Testis (tissue), 3 donors: ENCODE results near the gene FABP1. TPM values are rescaled to one million over a fixed set of nuclear protein-coding genes. Genes with fewer than 3 reads are reported as not detected.

Experiments used
- DNase-seq: peaks from one replicate; pipeline ENCODE4 v3.0.0-alpha.2; 2019
- H3K27ac ChIP-seq, 2 donors: fragments of 200-600 bp; sonication (generic); one replicate each; pipeline ENCODE4 v1.5.1; 2019
- H3K27me3 ChIP-seq: fragments of 200-600 bp; sonication (generic); one replicate; pipeline ENCODE4 v1.5.1; 2019
- H3K36me3 ChIP-seq: fragments of 200-600 bp; sonication (generic); one replicate; pipeline ENCODE4 v1.5.1; 2017; ENCODE audit warnings: low read depth; ENCODE audit errors: missing control alignments
- H3K4me1 ChIP-seq: fragments of 200-600 bp; sonication (generic); one replicate; pipeline ENCODE4 v1.5.1; 2019
- H3K4me3 ChIP-seq, 2 donors: fragments of 200-600 bp; sonication (generic); one replicate each; pipeline ENCODE4 v1.5.1; 2017 to 2019
- H3K9me3 ChIP-seq: fragments of 200-600 bp; sonication (generic); one replicate; pipeline ENCODE4 v1.5.1; 2017
- POLR2A ChIP-seq: fragments of 450-650 bp; IDR thresholded peaks from one replicate; pipeline ENCODE4 v1.6.1; 2017; ENCODE audit warnings: antibody characterized with exemption, mild to moderate bottlenecking, moderate library complexity
- WGBS, 2 donors: methylation state at CpG; one replicate each; pipeline ENCODE4 v1.1.5; 2018; 5-methylcytosine and 5-hydroxymethylcytosine counted together
- intact Hi-C: fragments of 100-400 bp; cut with DNase I; formaldehyde crosslinking; loops from one replicate; pipeline ENCODE4 v1.15.1; 2023; ENCODE audit warnings: low total_unique reads
- polyA plus RNA-seq: library from polyadenylated mRNA; stranded (reverse); fragments of 350-450 nt; fragmentation: Illumina TruSeq; extraction: RNeasy Lipid Tissue Mini Kit (QIAGEN cat#74804); gene quantifications from one replicate; pipeline ENCODE4 v1.2.3, GENCODE V29; 2014; ENCODE audit warnings: low read depth, low replicate concordance; ENCODE audit not compliant: insufficient read depth
- total RNA-seq, 2 donors: library from RNA; depleted of rRNA; stranded (reverse); fragments of >200 nt; gene quantifications; one replicate each; pipeline ENCODE4 v1.2.3, GENCODE V29; 2016
- TF ChIP-seq, protein P1 (sequence below), 3 experiments: fragments of 450-650 bp in 2 of 3; fragments of 200-600 bp in 1 of 3; sonication (generic) in 1 of 3; IDR thresholded peaks; one replicate each; pipeline ENCODE4 v1.5.1; 2016 to 2019; ENCODE audit warnings: antibody characterized with exemption in 3 of 3, mild to moderate bottlenecking in 2 of 3, moderate library complexity in 1 of 3

FABP1 gene
- total and polyA plus RNA-seq, 3 donors from 2014 or later = 0.99 to 4.9 TPM; not detected in 1

DNA sequence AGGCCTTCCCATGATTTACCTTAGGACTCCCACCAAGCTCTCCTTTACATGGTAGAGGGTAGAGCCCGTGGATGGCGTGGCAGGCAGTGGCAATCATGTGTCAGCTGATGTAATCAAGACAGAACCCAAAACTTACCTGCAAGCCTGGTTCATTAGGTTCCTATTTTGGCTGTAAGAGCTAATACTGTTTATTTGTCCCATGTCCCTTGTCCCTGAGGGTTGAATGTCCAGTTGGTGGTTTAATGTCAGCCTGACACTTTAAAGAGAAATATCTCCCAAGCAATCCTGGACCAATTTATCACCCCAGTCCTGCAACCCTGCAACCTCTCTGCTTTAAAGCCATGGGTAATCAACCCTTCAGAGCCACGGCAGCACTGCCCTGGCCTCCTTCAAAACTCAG lies 6.0 kb upstream of the FABP1 start:
- Histone ChIP-seq H3K9me3 (no peaks in the 10 kb centered on the region), H3K4me1 (no peaks in the 10 kb centered on the region), H3K36me3 (no peaks in the 10 kb centered on the region), H3K4me3 (no peak overlapping the region), H3K27me3 (no peaks in the 10 kb centered on the region), H3K27ac (no peak overlapping the region)
- WGBS, 2 donors = 71 to 78% methylated on average over 3 of the region's 3 CpGs
- intact Hi-C loops = no loop called here
- DNase-seq = no peak
- TF ChIP-seq, protein P1, sequence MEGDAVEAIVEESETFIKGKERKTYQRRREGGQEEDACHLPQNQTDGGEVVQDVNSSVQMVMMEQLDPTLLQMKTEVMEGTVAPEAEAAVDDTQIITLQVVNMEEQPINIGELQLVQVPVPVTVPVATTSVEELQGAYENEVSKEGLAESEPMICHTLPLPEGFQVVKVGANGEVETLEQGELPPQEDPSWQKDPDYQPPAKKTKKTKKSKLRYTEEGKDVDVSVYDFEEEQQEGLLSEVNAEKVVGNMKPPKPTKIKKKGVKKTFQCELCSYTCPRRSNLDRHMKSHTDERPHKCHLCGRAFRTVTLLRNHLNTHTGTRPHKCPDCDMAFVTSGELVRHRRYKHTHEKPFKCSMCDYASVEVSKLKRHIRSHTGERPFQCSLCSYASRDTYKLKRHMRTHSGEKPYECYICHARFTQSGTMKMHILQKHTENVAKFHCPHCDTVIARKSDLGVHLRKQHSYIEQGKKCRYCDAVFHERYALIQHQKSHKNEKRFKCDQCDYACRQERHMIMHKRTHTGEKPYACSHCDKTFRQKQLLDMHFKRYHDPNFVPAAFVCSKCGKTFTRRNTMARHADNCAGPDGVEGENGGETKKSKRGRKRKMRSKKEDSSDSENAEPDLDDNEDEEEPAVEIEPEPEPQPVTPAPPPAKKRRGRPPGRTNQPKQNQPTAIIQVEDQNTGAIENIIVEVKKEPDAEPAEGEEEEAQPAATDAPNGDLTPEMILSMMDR (IDR thresholded peaks at IDR 0.05) = no peak
- TF ChIP-seq POLR2A = no peak

DNA sequence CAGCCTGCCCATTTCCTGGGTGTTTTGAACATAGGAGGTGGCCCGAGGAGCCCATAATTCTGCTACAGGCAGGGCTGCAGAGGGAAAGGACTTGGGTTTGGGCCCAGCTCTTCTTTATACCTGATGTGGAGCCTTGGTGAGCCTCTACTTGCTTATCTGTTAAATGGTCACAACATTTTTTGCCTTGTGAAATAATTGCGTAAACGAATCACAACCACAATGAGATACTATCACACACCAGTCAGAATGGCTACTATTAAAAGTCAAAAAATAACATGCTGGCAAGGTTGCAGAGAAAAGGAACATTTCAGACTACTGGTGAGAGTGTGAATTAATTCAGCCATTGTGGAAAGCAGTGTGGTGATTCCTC lies 4.1 kb upstream of the FABP1 start:
- DNase-seq = no peak
- Histone ChIP-seq H3K36me3 (no peaks in the 10 kb centered on the region), H3K27me3 (no peaks in the 10 kb centered on the region), H3K9me3 (no peaks in the 10 kb centered on the region), H3K4me3 (no peak overlapping the region), H3K27ac (no peak overlapping the region), H3K4me1 (no peaks in the 10 kb centered on the region)
- intact Hi-C loops = no loop called here
- 90 to 100% methylated on average over 3 of the region's 3 CpGs for WGBS, 2 donors
- no peak for TF ChIP-seq POLR2A
- TF ChIP-seq, protein P1 (IDR thresholded peaks at IDR 0.05) = no peak

DNA sequence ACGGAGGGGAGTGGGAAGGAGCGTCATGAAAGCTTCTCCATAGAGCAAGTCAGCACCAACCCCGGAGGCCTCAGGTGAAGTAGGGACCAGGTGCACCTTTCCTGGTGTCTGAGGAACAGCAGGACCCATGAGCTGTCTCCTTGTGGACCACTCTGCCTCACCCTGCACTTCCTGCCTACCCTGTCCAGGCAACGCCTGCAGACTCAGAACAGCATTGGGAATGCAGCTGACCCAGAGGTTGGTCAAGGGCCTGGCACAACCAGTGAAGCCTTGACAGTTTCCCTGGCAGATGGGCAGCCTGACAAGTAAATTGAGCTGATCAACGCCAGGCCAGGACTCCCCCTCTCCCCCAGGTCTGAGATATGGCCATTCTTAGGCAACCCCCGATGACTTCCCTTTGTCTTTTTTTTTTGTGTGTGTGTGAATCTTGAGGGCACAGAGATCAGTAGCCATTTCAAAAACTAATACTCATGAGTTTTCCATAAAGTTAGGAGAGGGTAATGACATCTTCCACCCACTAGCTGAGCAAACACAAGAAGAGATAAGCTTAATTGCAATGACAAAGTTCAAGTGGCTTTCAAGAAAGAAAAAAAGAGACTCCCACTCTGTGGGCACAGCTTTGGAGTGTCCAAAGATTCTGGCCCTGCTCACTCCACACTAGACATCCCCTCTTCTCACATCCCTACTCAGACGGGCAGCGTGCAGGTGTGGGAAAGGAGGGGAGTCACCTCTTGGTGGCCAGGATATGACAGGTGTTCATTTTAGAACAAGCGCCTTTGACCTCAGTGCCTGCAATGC lies 3.5 kb upstream of the FABP1 start:
- no peak for DNase-seq
- Histone ChIP-seq H3K36me3 (no peaks in the 10 kb centered on the region), H3K4me1 (no peaks in the 10 kb centered on the region), H3K4me3 (no peak overlapping the region), H3K27ac (no peak overlapping the region), H3K27me3 (no peaks in the 10 kb centered on the region), H3K9me3 (no peaks in the 10 kb centered on the region)
- 70 to 81% methylated on average over 5 to 9 of the region's 9 CpGs for WGBS, 2 donors
- intact Hi-C loops = no loop called here
- TF ChIP-seq, protein P1 (IDR thresholded peaks at IDR 0.05) = no peak
- no peak for TF ChIP-seq POLR2A

DNA sequence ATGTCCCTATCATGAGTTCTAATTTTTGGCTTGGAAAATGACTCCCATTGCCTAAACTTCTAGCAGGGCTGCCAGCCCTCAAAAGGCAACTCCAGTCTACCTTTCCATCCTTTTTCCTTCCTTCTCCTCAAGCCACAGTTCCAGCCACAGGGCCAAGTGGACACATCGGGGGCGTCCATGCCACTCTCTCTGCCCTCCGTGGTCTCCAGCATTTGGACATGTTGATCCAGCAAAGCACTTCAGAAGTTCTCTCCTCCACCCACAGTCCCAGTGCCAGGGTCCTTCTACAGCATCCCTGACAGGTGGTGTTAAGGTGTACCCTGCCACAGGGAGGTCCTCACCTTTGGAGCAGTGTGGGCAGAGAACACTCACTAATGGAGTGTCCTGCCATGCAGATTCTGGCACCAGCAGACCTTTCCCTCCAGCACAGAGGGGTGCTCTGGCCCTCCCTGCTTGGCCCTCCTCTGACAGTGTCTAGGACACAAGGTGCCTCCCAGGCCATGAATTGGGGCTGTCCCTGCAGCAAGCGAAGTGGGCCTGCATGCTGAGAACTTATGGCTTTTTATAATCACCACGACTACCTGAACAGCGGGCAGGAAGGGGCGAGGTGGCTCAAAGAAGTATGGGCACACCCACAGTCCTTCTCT lies 1.6 kb upstream of the FABP1 start:
- Histone ChIP-seq H3K4me3 (no peak overlapping the region), H3K9me3 (no peaks in the 10 kb centered on the region), H3K4me1 (no peaks in the 10 kb centered on the region), H3K27ac (no peak overlapping the region), H3K36me3 (no peaks in the 10 kb centered on the region), H3K27me3 (no peaks in the 10 kb centered on the region)
- 83 to 97% methylated on average over 7 of the region's 7 CpGs for WGBS, 2 donors
- no peak for DNase-seq
- intact Hi-C loops = no loop called here
- TF ChIP-seq, protein P1 (IDR thresholded peaks at IDR 0.05) = no peak
- no peak for TF ChIP-seq POLR2A
